HepG2 (cell line): ENCODE data around the gene TIRAP. TPM values are rescaled to one million over a fixed set of nuclear protein-coding genes. Genes with fewer than 3 reads are reported as not detected.

Experiments used
- ATAC-seq: fragments of 200-7000 bp; cut with Tn5 transposase; 3 replicates; pipeline ENCODE4 v1.9.1; 2020; ENCODE audit warnings: mild to moderate bottlenecking, moderate library complexity
- BruUV-seq: library from RNA; stranded (reverse); fragments of 400-500 nt; replicated peaks from 2 replicates; lab custom pipeline; 2021; lab: Mats Ljungman, UMichigan
- CTCF ChIA-PET: fragments of 300-600 bp; formaldehyde crosslinking; extraction: SDS; loops from one replicate; lab custom pipeline; 2021; ENCODE audit warnings: low total read pairs, inconsistent platforms, low intra/inter-chr PET ratio; lab: Yijun Ruan, JAX
- POLR2A ChIA-PET: fragments of 350-600 bp; sonication (Branson Sonifier 250); formaldehyde crosslinking; loops from one replicate; lab custom pipeline; 2020; ENCODE audit warnings: antibody characterized with exemption, inconsistent platforms; lab: Yijun Ruan, JAX
- DNase-seq: peaks from one replicate; pipeline ENCODE4 v3.0.0-alpha.2; 2015; ENCODE audit warnings: low spot score
- FAIRE-seq: peaks from 3 replicates; lab custom pipeline; 2011; peaks lifted over from hg19 to GRCh38; lab: Jason Lieb, UNC
- H2AFZ ChIP-seq: one replicate; pipeline ENCODE4 v1.6.1; 2011; ENCODE audit warnings: low read length, inconsistent platforms
- H3K27ac ChIP-seq: fragments of 300-600 bp; 3 replicates; pipeline ENCODE4 v1.8.0; 2011; ENCODE audit warnings: mixed run types, mild to moderate bottlenecking, mixed read lengths, low read length, inconsistent platforms; ENCODE audit not compliant: insufficient read depth; ENCODE audit errors: extremely low read length
- H3K27me3 ChIP-seq, 2 experiments: fragments of 200-600 bp in 1 of 2; 2 replicates in 1 of 2; 3 replicates in 1 of 2; pipeline versions ENCODE4 v1.6.0 to v1.8.0; 2011; ENCODE audit warnings: low read length in 2 of 2, mild to moderate bottlenecking in 2 of 2, moderate library complexity in 2 of 2, inconsistent platforms in 1 of 2; ENCODE audit not compliant: insufficient read depth in 2 of 2, control insufficient read depth in 1 of 2
- H3K36me3 ChIP-seq, 2 experiments: fragments of 200-600 bp in 1 of 2; replicated peaks in 1 of 2; 2 replicates in 1 of 2; 3 replicates in 1 of 2; pipeline versions ENCODE4 v1.5.1 to v1.8.0; 2011; ENCODE audit warnings: low read length in 2 of 2, inconsistent platforms in 1 of 2; ENCODE audit not compliant: insufficient read depth in 2 of 2, control insufficient read depth in 1 of 2
- H3K4me1 ChIP-seq: 2 replicates; pipeline ENCODE4 v1.5.1; 2012; ENCODE audit warnings: low read length, inconsistent platforms; ENCODE audit not compliant: insufficient read depth
- H3K4me2 ChIP-seq: 2 replicates; pipeline ENCODE4 v1.6.0; 2011; ENCODE audit warnings: low read depth, low read length, inconsistent platforms
- H3K4me3 ChIP-seq, 3 experiments: fragments of 200-600 bp in 1 of 3; sonication (generic), shearing (Covaris generic) in 1 of 3; replicated peaks in 1 of 3; 2 replicates each; pipeline ENCODE4 v1.5.1; 2011 to 2016; ENCODE audit warnings: low read length in 3 of 3, inconsistent platforms in 2 of 3, low read depth in 2 of 3, mild to moderate bottlenecking in 2 of 3, control low read depth in 1 of 3, mixed read lengths in 1 of 3; ENCODE audit not compliant: insufficient read depth in 1 of 3
- H3K79me2 ChIP-seq: one replicate; pipeline ENCODE4 v1.6.1; 2011; ENCODE audit warnings: low read length, inconsistent platforms; ENCODE audit not compliant: insufficient read depth
- H3K9ac ChIP-seq: 2 replicates; pipeline ENCODE4 v1.6.0; 2011; ENCODE audit warnings: mild to moderate bottlenecking, low read depth, low read length, inconsistent platforms; ENCODE audit not compliant: insufficient read depth
- H3K9me3 ChIP-seq: 2 replicates; pipeline ENCODE4 v1.5.1; 2012; ENCODE audit warnings: mild to moderate bottlenecking, low read length
- H4K20me1 ChIP-seq: 2 replicates; pipeline ENCODE4 v1.6.0; 2011; ENCODE audit warnings: inconsistent platforms, mild to moderate bottlenecking, low read length, moderate library complexity; ENCODE audit not compliant: insufficient read depth
- HDAC2 ChIP-seq: sonication (generic); formaldehyde crosslinking; IDR thresholded peaks from 2 replicates; pipeline ENCODE4 v1.4.0; 2020; ENCODE audit warnings: missing genetic modification reagents
- KDM1A ChIP-seq: IDR thresholded peaks from 2 replicates; pipeline ENCODE4 v1.6.1; 2016; ENCODE audit warnings: missing compliant biosample characterization
- NONO ChIP-seq, 2 experiments: fragments of 450-650 bp in 1 of 2; sonication (generic) in 1 of 2; formaldehyde crosslinking in 1 of 2; IDR thresholded peaks in 1 of 2; conservative IDR thresholded peaks in 1 of 2; 2 replicates each; pipeline versions ENCODE4 v1.6.1 to v1.8.0; 2017 to 2022; ENCODE audit warnings: mild to moderate bottlenecking in 1 of 2, missing genetic modification reagents in 1 of 2, moderate library complexity in 1 of 2
- PAWR ChIP-seq: sonication (generic); formaldehyde crosslinking; IDR thresholded peaks from 2 replicates; pipeline ENCODE4 v1.4.0; 2020; ENCODE audit warnings: missing genetic modification reagents, mild to moderate bottlenecking, borderline replicate concordance
- SSRP1 ChIP-seq: IDR thresholded peaks from 2 replicates; pipeline ENCODE4 v1.6.1; 2016; ENCODE audit warnings: control low read depth
- THAP7 ChIP-seq: sonication (generic); formaldehyde crosslinking; IDR thresholded peaks from 2 replicates; pipeline ENCODE4 v1.8.1; 2023; ENCODE audit warnings: mild to moderate bottlenecking, missing genetic modification reagents
- THRA ChIP-seq: sonication (generic); formaldehyde crosslinking; IDR thresholded peaks from 2 replicates; pipeline ENCODE4 v1.4.0; 2020; ENCODE audit warnings: missing genetic modification reagents, borderline replicate concordance
- ZBTB3 ChIP-seq: sonication (generic); formaldehyde crosslinking; IDR thresholded peaks from 2 replicates; pipeline ENCODE4 v1.4.0; 2020; ENCODE audit warnings: low read depth, mild to moderate bottlenecking, moderate library complexity, missing genetic modification reagents, borderline replicate concordance
- ZNF234 ChIP-seq: sonication (generic); formaldehyde crosslinking; conservative IDR thresholded peaks from 2 replicates; pipeline ENCODE4 v1.5.1; 2020; ENCODE audit warnings: mild to moderate bottlenecking, missing genetic modification reagents
- ZNF296 ChIP-seq: sonication (generic); formaldehyde crosslinking; conservative IDR thresholded peaks from 2 replicates; pipeline ENCODE4 v1.5.0; 2020; ENCODE audit warnings: mild to moderate bottlenecking, missing genetic modification reagents
- ZNF788 ChIP-seq: sonication (generic); formaldehyde crosslinking; IDR thresholded peaks from 2 replicates; pipeline ENCODE4 v1.5.0; 2020; ENCODE audit warnings: mild to moderate bottlenecking, missing genetic modification reagents, borderline replicate concordance
- WGBS: methylation state at CpG from one replicate; pipeline ENCODE4 v1.1.6; 2017; ENCODE audit warnings: low lambda C conversion rate; 5-methylcytosine and 5-hydroxymethylcytosine counted together
- in situ Hi-C: cut with HindIII; loops from 2 replicates; pipeline ENCODE4 v1.10.0; 2017; ENCODE audit warnings: low pct_unique_long_range_greater_than_20kb; ENCODE audit not compliant: extremely low pct_ligation_motif_present
- intact Hi-C: fragments of 100-400 bp; cut with micrococcal nuclease; formaldehyde crosslinking; loops from one replicate; pipeline ENCODE4 v1.10.0; 2022; ENCODE audit not compliant: unreplicated experiment
- polyA plus RNA-seq, 8 experiments: library from polyadenylated mRNA; depleted of rRNA in 3 of 8; stranded (reverse) in 7 of 8; unstranded in 1 of 8; fragments of >200 nt; fragmentation: Illumina TruSeq in 4 of 8; extraction: Trizol in 4 of 8; gene quantifications; 2 replicates each; pipeline versions ENCODE4 v1.2.1 to v1.2.3, GENCODE V29; 2011 to 2016; ENCODE audit warnings: low read depth in 4 of 8, missing spikeins in 1 of 8, mixed read lengths in 1 of 8; ENCODE audit not compliant: insufficient read depth in 1 of 8
- total RNA-seq, 5 experiments: library from RNA; depleted of rRNA; stranded (reverse); fragments of >200 nt; fragmentation: Illumina TruSeq; extraction: Trizol; gene quantifications; 2 replicates each; pipeline ENCODE4 v1.2.3, GENCODE V29; 2016; ENCODE audit warnings: low read depth in 1 of 5

Gene TIRAP
- total and polyA plus RNA-seq, 2 of the 13 experiments (the other 11 are each of a cell fraction or from before 2014, with no cell fraction given) = 5.4 to 5.7 TPM

- TF ChIP-seq THRA (CRISPR knock-in tag) (no peak), ZNF788 (CRISPR knock-in tag) (no peak), ZNF296 (CRISPR knock-in tag) (no peak), PAWR (CRISPR knock-in tag) (no peak), NONO (IDR thresholded peaks at IDR 0.05) (no peak), NONO (CRISPR knock-in tag; conservative IDR thresholded peaks at IDR 0.05) (no peak), ZBTB3 (no peak), ZNF234 (no peak)
- TF ChIP-seq, all 625 proteins: peak for 0
These were observed 30.1 kb downstream of the TIRAP start (continued) for GRCh38 chr11:126312961-126313360.

GRCh38 chr11:126313826-126314225, 30.9 kb downstream of the TIRAP start:
- TF ChIP-seq THAP7 = no peak
- no peak for TF ChIP-seq SSRP1 (CRISPR knock-in tag)
- no peak for TF ChIP-seq HDAC2 (CRISPR knock-in tag)
- no peak for TF ChIP-seq KDM1A (CRISPR knock-in tag)
- no peaks in the 10 kb centered on the region for H3K4me1 ChIP-seq
- no peak overlapping the region for H2AFZ ChIP-seq
- BruUV-seq = no TSS peak
- H3K9me3 ChIP-seq = no peaks in the 10 kb centered on the region
- no peak overlapping the region for H3K9ac ChIP-seq
- H3K4me2 ChIP-seq = no peak overlapping the region
- no peak overlapping the region for H3K27ac ChIP-seq
- DNase-seq (no peak), ATAC-seq (no peak), FAIRE-seq (no peak)
- no peak overlapping the region for H3K4me3 ChIP-seq
- POLR2A ChIA-PET = no interaction called here
- no peaks in the 10 kb centered on the region for H3K79me2 ChIP-seq
- H4K20me1 ChIP-seq = no peaks in the 10 kb centered on the region
- H3K27me3 ChIP-seq = no peaks in the 10 kb centered on the region
- in situ Hi-C loops (no loop called here), intact Hi-C loops (no loop called here)
- WGBS = 96% methylated on average over 5 of the region's 5 CpGs
- peaks cover 0 to 17% of the 10 kb centered on the region in 2 experiments; a peak in 2 of 5 replicates for H3K36me3 ChIP-seq
- CTCF ChIA-PET = no interaction called here
